Measurements from ENCODE around the gene KCNMA1.

DNA sequence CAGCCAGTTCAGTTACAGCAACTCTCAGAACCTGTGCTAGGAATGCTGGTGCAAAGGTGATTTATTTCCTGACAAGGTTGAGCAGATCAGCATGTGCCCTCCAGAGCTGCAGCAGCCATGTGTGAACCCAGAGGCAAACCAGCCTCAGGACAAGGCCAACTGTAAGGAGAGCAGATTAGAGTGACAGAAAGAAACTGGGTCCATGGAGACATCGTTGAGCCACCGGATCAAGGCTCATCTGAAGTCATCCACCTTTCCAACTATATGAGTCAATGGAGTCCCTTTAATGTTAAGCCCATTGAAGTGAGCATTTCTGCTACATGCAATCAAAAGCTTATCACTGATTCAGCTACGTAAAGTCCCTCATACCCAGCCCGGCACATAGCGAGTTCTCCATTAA, 26.4 kb downstream of the KCNMA1 start:
- TF ChIP-seq, protein P1, sequence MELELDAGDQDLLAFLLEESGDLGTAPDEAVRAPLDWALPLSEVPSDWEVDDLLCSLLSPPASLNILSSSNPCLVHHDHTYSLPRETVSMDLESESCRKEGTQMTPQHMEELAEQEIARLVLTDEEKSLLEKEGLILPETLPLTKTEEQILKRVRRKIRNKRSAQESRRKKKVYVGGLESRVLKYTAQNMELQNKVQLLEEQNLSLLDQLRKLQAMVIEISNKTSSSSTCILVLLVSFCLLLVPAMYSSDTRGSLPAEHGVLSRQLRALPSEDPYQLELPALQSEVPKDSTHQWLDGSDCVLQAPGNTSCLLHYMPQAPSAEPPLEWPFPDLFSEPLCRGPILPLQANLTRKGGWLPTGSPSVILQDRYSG (tag; conservative IDR thresholded peaks at IDR 0.05; ENCODE audit: low read depth), result no peak
- no peak for TF ChIP-seq MAFK (IDR thresholded peaks at IDR 0.05; ENCODE audit: low read length)
- TF ChIP-seq, protein P2, sequence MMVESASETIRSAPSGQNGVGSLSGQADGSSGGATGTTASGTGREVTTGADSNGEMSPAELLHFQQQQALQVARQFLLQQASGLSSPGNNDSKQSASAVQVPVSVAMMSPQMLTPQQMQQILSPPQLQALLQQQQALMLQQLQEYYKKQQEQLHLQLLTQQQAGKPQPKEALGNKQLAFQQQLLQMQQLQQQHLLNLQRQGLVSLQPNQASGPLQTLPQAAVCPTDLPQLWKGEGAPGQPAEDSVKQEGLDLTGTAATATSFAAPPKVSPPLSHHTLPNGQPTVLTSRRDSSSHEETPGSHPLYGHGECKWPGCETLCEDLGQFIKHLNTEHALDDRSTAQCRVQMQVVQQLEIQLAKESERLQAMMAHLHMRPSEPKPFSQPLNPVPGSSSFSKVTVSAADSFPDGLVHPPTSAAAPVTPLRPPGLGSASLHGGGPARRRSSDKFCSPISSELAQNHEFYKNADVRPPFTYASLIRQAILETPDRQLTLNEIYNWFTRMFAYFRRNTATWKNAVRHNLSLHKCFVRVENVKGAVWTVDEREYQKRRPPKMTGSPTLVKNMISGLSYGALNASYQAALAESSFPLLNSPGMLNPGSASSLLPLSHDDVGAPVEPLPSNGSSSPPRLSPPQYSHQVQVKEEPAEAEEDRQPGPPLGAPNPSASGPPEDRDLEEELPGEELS (CRISPR knock-in tag; IDR thresholded peaks at IDR 0.05; ENCODE audit: borderline replicate concordance), result no peak
- TF ChIP-seq, protein P3, sequence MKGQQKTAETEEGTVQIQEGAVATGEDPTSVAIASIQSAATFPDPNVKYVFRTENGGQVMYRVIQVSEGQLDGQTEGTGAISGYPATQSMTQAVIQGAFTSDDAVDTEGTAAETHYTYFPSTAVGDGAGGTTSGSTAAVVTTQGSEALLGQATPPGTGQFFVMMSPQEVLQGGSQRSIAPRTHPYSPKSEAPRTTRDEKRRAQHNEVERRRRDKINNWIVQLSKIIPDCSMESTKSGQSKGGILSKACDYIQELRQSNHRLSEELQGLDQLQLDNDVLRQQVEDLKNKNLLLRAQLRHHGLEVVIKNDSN (CRISPR knock-in tag; IDR thresholded peaks at IDR 0.05), result no peak
- TF ChIP-seq EP300 (IDR thresholded peaks at IDR 0.05; ENCODE audit: low read length), result no peak
- TF ChIP-seq, protein P4, sequence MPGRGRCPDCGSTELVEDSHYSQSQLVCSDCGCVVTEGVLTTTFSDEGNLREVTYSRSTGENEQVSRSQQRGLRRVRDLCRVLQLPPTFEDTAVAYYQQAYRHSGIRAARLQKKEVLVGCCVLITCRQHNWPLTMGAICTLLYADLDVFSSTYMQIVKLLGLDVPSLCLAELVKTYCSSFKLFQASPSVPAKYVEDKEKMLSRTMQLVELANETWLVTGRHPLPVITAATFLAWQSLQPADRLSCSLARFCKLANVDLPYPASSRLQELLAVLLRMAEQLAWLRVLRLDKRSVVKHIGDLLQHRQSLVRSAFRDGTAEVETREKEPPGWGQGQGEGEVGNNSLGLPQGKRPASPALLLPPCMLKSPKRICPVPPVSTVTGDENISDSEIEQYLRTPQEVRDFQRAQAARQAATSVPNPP (IDR thresholded peaks at IDR 0.05; ENCODE audit: borderline replicate concordance, insufficient read depth, insufficient read length), result no peak
- no peak for TF ChIP-seq ZNF79 (CRISPR knock-in tag; IDR thresholded peaks at IDR 0.05; ENCODE audit: low read depth)
- TF ChIP-seq ZNF584 (CRISPR knock-in tag; IDR thresholded peaks at IDR 0.05; ENCODE audit: low read depth), result no peak
